Stimulated activated CD4-positive, alpha-beta T cell treated with anti-CD3 and anti-CD28 coated beads, Interleukin-2, amount 100 ng/mL, for 24 hours (primary cell): ENCODE measurements around the gene EXOC4.

Source experiments
- DNase-seq, 2 donors: peaks; one replicate each; pipeline ENCODE4 v3.0.0-alpha.2; 2020

Gene EXOC4

GRCh38 chr7:133645884-133646391 lies 393.1 kb downstream of the EXOC4 start:
- DNase-seq = no peak

GRCh38 chr7:133646472-133647315 lies 393.8 kb downstream of the EXOC4 start:
- no peak for DNase-seq

GRCh38 chr7:133649593-133649992 lies 396.7 kb downstream of the EXOC4 start:
- DNase-seq = no peak

GRCh38 chr7:133650069-133650468 lies 397.2 kb downstream of the EXOC4 start:
- no peak for DNase-seq

- no peak for DNase-seq
These were observed 397.8 kb downstream of the EXOC4 start for GRCh38 chr7:133650487-133651300.

GRCh38 chr7:133652547-133652946 lies 399.7 kb downstream of the EXOC4 start:
- no peak for DNase-seq

GRCh38 chr7:133654547-133654946 lies 401.7 kb downstream of the EXOC4 start:
- DNase-seq = no peak

GRCh38 chr7:133662276-133662675 lies 409.4 kb downstream of the EXOC4 start:
- no peak for DNase-seq

- no peak for DNase-seq
These were observed 410.0 kb downstream of the EXOC4 start for GRCh38 chr7:133662830-133663229.

- no peak for DNase-seq
These were observed 411.6 kb downstream of the EXOC4 start for GRCh38 chr7:133664528-133664927.

- no peak for DNase-seq
These were observed 415.6 kb downstream of the EXOC4 start for GRCh38 chr7:133668296-133669060.

- DNase-seq = no peak
These were observed 416.2 kb downstream of the EXOC4 start for GRCh38 chr7:133669061-133669455.

- DNase-seq = no peak
These were observed 417.4 kb downstream of the EXOC4 start for GRCh38 chr7:133670250-133670649.

- DNase-seq = no peak
These were observed 420.0 kb downstream of the EXOC4 start for GRCh38 chr7:133672866-133673265.

- no peak for DNase-seq
These were observed 421.3 kb downstream of the EXOC4 start for GRCh38 chr7:133674079-133674763.

GRCh38 chr7:133675510-133676218 lies 422.8 kb downstream of the EXOC4 start:
- DNase-seq = no peak

GRCh38 chr7:133676805-133677370 lies 424.0 kb downstream of the EXOC4 start:
- DNase-seq = no peak

GRCh38 chr7:133678137-133678814 lies 425.4 kb downstream of the EXOC4 start:
- no peak for DNase-seq

GRCh38 chr7:133679977-133680376 lies 427.1 kb downstream of the EXOC4 start:
- DNase-seq = no peak

GRCh38 chr7:133681529-133681928 lies 428.7 kb downstream of the EXOC4 start:
- DNase-seq = no peak
